GM15510 (cell line): ENCODE measurements around the gene GTF3C5.

Source experiments
- POLR2A ChIP-seq: IDR thresholded peaks from 3 replicates; pipeline ENCODE4 v1.6.1; 2011; ENCODE audit warnings: borderline replicate concordance; ENCODE audit not compliant: insufficient read length; ENCODE audit errors: extremely low read depth

Gene GTF3C5, protein sequence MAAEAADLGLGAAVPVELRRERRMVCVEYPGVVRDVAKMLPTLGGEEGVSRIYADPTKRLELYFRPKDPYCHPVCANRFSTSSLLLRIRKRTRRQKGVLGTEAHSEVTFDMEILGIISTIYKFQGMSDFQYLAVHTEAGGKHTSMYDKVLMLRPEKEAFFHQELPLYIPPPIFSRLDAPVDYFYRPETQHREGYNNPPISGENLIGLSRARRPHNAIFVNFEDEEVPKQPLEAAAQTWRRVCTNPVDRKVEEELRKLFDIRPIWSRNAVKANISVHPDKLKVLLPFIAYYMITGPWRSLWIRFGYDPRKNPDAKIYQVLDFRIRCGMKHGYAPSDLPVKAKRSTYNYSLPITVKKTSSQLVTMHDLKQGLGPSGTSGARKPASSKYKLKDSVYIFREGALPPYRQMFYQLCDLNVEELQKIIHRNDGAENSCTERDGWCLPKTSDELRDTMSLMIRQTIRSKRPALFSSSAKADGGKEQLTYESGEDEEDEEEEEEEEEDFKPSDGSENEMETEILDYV

DNA sequence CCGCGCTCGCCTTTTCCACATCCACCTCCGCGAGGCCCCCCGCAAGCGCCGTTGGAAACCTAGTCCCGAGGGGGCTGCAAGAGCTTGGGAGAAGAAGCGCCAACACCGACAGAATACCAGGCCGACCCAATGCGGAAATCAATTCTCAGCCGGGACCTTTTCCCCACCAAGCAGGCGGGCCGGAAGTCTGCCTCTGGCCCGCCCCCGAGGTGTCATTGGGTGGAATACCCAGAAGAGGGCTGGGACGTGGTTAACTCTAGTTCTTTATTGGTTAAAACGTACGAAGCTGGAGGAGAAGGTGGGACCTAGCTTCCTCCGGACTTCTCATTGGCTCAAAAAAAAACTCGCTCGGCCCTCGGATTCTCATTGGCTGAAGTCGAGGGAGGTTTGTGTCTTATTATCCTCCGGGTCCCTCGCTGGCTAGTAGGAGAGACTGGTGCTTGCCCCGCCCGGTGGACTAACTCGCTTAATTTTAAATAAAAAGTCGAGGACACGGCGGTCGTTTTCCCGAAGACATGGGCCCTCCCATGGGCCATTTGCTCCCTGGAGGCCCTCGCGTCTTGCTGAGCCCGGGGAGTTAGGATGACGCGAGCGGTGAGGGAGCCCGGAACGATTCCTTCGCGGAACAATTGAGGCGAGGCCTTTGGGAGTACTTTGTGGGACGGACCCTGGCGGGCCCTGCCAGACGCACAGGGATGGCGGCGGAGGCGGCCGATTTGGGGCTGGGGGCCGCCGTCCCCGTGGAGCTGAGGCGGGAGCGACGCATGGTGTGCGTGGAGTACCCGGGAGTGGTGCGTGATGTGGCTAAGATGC, at the start of gene GTF3C5:
GTF3C5 (plus strand) TSS at position 681 of the 813 bp plus-strand sequence; CDS start at position 696, 15 bp downstream.
- peak; percentile 89 for TF ChIP-seq POLR2A

DNA sequence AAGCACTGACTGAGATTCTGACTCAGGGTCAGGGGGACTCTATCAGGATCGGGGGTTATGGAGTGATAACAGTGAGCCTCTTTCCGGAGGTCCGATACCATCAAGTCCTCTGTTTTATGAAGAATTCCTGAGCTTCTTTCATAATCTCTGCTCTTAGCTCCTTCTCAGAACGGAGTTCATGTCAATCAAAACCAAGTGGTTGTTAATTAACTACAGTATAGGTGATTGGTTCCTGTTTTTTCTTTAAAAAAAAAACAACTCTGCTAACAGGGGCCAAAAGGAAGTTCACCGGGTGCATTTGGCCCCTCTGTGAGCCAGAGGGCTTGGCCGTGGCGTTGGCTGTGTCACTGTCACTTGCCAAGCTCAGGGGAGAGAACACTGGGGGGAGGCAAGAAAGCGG, 48.3 kb upstream of the GTF3C5 start:
- peak; percentile 25 for TF ChIP-seq POLR2A

DNA sequence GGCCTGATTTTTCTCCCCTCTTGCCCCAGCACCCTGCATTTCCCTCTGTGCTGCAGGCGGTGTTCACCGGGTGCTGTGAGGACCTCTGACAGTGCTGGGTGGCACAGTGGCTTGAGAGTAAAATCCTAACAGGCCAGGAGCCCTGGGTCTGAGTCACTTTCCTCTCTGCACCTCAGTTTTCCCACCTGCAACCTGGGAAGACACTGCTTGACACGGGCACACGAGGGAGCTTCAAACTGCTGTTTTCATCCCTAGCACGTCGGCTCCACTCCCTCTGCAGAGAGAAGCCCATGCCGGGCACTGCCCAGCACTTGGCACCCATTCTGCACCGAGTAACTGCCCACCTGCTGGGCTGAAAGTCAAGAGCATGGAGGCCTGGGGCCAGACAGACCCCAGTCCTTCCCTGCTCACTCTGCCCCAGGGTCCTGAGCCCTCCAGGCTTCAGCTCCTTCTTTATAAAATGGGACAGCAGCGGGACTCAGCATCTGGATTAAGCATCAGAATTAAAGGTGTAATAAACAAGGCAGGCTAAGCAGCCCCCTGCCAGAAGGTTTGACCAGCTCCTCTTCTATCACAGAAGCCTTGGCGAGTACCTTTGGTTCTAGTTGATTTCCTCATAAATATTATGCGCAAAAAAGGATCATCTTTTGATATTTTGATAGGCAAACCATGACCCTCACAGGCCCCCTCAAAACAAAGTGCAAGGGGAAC, 47.2 kb upstream of the GTF3C5 start:
- TF ChIP-seq POLR2A = no peak

DNA sequence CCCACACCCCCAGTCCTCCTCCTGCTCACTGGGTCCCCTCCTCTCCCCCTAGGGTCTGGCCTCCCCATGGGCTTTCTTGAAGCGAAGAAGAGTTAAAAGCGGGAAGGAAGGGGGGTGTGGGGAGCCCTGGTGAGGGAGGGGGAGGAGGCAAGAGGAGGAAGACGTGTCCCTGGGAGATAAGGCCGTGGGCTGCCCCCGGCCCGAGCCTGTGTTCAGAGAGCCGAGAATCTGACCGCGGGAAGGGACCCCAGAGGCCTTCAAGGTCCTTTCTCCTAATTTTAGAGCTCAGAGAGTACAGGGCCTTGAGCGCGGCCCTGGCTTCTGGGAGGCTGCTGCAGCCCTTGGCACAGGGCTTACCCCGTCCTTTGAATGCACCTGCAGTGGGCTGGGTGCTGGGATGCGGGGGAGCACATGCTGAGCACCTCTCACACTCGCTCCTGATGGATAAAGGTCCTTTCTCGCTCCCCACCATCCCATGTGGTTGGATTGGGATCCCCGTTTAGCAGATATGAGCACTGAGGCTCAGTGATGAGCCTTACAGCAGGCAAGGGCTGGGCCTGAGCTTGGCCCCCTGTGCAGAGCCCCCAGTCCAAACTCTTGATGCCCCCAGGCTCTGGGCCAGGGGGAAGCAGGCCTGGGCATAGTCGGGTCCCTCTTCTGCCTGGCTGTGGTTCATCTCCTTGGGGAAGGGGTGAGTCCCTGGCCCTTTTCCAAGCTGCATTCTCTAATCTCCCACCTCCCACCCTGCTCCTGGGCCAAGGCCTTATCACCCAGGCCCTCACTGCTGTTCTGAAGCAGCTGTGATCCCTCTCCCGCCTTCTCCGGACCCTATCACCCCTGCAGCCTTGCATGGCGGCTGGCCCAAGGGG, 46.4 kb upstream of the GTF3C5 start:
- no peak for TF ChIP-seq POLR2A

DNA sequence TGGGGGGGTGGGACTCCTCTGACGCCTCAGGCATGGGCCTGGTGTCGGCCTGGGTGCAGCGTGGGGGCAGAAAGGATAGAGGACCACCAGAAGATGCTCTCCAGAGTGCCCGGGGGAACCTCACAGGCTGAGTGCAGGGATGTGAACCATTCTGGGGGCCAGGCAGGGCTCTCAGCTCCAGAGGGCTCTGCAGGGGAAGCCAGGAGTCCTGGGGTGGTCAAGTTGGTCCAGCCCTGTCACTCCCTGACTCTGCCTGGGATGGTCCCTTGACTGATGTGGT, 45.8 kb upstream of the GTF3C5 start:
- no peak for TF ChIP-seq POLR2A

DNA sequence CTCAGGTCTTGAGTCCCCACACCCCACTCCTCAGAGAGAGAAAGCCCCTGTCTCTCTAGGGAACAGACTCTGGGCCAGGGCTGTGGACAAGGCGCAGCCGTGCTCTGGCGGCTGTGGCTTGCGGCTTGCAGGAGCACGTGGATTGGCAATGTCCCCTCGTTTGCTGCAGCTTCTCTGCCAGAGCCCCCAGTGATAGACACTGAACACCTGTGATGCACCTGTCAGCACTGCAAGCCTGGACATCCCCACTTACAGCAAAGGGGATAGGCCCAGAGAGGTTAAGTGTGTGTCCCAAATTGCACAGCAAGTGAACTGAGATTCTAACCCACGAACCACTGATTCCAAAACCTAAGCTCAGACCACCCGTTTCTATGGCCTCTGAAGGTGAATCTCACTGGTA, 45.3 kb upstream of the GTF3C5 start:
- TF ChIP-seq POLR2A = no peak

DNA sequence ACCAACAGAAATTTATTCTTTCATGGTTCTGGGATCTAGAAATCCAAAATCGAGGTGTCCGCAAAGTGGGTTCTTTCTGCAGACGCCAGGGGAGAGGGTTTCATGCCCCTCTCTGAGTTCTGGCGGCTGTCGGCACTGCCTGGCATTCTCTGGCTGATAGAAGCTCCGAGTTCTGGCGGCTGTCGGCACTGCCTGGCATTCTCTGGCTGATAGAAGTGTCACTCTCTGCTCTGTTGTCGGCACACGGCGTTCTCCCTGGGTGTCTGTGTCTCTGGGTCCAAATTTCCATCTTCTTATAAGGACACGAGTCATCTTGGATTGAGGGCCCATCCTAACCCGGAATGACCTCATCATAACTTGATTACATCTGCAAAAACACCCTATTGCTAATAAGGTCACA, 44.7 kb upstream of the GTF3C5 start:
- TF ChIP-seq POLR2A = no peak

DNA sequence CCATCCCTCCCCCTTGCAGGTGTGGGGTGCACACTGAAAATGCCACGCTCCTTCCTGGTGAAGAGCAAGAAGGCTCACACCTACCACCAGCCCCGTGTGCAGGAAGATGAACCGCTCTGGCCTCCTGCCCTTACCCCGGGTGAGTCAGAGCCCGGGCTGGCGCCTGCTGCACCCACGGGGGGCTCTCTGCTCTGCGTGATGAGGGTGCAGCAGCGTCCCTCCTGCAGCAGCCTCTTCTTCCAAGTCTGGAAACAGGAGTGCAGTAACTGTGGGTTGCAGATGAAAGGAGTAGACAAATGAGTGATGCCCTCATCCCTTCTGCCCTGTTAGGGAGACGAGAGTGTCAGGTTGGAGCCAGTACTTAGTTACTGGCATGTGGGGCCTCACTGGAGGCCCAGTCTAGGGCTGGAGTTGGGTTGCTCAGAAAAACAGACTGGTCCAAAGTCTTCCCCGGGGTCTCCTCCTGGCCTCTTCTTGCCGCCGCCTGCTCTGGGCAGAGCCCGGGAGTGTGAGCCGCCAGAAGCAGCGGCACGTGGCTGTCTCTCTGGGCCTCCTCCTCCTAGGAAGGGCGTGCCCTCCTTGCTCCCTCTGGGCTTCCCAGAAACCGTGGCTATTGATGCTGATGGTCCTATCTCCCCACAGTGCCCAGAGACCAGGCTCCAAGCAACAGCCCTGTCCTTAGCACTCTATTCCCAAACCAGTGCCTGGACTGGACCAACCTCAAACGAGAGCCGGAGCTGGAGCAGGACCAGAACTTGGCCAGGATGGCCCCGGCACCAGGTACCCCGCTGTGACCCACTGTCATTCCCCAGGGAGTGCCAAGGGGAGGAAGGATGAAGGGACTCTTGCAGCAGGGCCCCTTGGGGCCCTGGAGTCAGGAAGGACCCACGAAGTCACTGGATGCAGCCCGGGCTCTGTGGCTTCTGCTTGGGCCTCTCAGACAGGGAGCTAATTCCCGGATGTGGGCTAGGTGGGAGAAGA, 43.9 kb upstream of the GTF3C5 start:
- TF ChIP-seq POLR2A = no peak

DNA sequence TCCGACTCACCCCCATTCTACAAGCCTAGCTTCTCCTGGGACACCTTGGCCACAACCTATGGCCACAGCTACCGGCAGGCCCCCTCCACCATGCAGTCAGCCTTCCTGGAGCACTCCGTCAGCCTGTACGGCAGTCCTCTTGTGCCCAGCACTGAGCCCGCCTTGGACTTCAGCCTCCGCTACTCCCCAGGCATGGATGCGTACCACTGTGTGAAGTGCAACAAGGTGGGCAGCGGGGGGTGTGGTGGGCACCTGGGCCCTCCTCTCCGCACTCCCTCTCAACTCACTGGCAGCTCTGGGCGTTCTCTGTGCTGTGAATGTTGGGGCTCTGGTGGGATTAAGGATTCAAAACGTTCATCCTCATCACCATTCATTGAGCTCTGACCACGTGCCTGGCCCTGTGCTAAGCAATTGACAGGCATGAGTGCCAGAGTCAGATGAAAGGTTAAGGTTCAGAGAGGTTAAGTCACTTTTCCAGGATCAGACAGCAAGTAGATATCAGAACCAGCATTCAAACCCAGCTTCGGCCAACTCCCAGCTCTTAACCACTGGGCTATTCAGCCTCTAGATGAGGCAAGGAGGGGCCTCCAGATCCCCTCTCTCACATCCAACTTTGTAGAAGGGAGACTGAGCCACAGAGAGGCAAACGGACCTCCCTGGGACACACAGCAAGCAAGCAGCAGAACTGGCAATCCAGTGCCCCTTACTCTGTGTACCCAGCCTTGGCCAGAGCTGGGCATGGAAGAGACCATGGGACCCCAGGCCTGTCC, 42.4 kb upstream of the GTF3C5 start:
- no peak for TF ChIP-seq POLR2A

DNA sequence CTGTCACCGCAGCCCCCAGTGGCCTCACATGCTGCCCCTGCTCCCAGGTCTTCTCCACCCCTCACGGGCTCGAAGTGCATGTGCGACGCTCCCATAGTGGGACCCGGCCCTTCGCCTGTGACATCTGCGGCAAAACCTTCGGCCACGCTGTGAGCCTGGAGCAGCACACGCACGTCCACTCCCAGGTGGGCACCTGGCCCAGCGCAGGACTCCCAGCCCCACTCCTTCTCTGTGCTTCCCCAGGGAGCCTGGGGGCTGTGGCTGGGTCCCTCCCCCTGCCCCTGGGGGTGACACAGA, 41.8 kb upstream of the GTF3C5 start:
- no peak for TF ChIP-seq POLR2A

DNA sequence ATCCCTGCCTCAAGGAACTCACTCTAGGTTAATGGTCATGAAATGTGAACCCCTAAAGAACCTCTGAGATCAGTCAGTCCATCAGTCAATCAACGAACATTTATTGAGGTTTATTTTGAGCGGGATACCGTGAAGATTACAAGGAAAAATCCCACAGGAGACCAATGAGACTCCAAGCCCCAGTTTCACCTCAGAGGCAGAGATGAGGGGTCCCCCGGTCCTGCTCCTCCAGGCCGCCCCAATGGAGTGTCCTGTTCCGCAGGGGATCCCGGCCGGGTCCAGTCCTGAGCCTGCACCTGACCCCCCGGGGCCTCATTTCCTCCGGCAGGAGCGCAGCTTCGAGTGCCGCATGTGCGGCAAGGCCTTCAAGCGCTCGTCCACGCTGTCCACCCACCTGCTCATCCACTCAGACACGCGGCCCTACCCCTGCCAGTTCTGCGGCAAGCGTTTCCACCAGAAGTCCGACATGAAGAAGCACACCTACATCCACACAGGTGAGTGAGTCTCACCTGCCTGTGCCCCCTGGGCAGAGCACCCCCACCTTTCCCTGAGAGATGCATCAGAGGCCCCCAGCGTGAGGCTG, 41.3 kb upstream of the GTF3C5 start:
- TF ChIP-seq POLR2A = no peak

DNA sequence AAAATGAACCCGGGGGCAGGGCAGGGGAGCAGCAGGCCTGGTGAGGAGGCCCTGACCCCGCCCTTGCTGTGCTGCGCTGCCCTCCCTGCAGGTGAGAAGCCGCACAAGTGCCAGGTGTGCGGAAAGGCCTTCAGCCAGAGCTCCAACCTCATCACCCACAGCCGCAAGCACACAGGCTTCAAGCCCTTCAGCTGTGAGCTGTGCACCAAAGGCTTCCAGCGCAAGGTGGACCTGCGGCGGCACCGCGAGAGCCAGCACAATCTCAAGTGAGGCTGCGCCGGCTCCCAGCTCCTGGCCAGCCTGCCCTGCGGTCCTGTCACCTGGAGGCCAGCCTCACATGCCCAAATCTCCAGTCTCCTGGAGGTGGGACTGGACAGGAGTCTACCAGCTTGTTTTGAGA, 40.0 kb upstream of the GTF3C5 start:
- TF ChIP-seq POLR2A = no peak
